Tongue (tissue), 3 donors: Measurements from ENCODE around the gene STX12. TPM values are rescaled to one million over a fixed set of nuclear protein-coding genes. Genes with fewer than 3 reads are reported as not detected.
"Not testable (repeated sequence)": the region's sequence is repeated elsewhere in the genome, so short reads cannot be mapped to it uniquely, and the experiment has no call there.

Experiments used
- DNase-seq: peaks from one replicate; pipeline ENCODE4 v3.0.0-alpha.2; 2015
- small RNA-seq: library from RNA; depleted of rRNA; stranded (forward); fragments of <200 nt; gene quantifications from one replicate; pipeline ENCODE3, GENCODE V24; 2014; ENCODE audit warnings: low replicate concordance
- total RNA-seq: library from RNA; depleted of rRNA; stranded (reverse); fragments of >200 nt; gene quantifications from one replicate; pipeline ENCODE4 v1.2.3, GENCODE V29; 2014

The STX12 gene
- total RNA-seq, 1 donor from 2014 or later: 45.0 TPM

- DNase-seq: no peak
Observed at GRCh38 chr1:27868932-27869718, 96.1 kb downstream of the STX12 start.

- DNase-seq: no peak
Observed at GRCh38 chr1:27869719-27870085, 96.7 kb downstream of the STX12 start.

DNA sequence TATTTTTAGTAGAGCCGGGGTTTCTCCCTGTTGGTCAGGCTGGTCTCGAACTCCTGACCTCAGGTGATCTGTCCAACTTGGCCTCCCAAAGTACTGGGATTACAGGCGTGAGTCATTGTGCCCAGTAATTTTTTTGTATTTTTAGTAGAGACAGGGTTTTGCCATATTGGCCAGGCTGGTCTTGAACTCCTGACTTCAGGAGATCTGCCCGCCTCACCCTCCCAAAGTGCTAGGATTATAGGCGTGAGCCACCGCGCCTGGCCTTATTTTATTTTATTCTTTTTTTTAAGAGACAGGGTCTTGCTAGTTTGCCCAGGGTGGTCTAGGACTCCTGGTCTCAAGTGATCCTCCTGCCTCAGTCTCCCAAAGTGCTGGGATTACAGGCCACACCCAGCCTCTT, 98.1 kb downstream of the STX12 start:
- DNase-seq: not testable (repeated sequence)

DNA sequence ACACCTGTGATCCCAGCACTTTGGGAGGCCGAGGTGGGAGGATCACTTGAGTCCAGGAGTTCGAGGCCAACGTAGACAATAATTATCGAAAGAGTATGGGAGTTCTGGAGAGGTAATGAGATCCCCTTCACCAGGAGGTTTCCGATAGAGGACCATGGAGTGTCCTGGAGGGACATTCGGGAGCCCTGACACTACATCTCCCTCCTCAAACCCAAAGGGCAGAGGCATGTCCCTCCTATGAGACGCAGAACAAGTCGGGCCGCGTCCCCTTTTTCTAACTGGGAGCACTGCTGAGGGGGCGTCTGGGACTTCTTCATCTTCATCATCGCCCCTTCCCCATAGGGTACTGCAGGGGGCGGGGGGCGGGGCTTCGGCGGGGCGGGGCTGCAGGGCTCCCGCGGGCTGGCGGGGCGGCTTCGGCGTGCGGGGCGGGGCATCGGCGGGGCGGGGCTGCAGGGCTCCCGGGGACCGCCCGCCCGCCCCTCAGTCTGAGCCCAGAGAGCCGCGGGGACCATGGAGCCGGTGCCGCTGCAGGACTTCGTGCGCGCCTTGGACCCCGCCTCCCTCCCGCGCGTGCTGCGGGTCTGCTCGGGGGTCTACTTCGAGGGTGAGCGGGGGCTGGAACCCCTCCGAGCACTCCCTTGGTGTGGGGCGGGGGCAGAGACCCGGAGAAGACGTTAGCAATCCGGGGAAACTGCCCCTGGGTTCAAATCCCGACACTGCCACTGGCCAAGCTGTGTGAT, 99.2 kb downstream of the STX12 start, which contains the start of gene THEMIS2:
TSS of gene THEMIS2 (plus strand) at position 486 of the 743 bp plus-strand sequence. CDS start at position 514, 28 bp downstream.
- peak; percentile 56 for DNase-seq

- DNase-seq: no peak
Observed at GRCh38 chr1:27872802-27873551, 100.0 kb downstream of the STX12 start.

GRCh38 chr1:27873671-27874384, 100.8 kb downstream of the STX12 start:
- DNase-seq: no peak

Small RNAs within 50 kb of the gene (small RNA-seq; reads per million reads assigned to genes)
- gene AL020997.2 (0.05 reads per million), gene RNU6-1245P (not detected), gene SCARNA1 (8.6 reads per million, percentile 93 among the genes with 10 or more reads in this experiment)

Other genes with a start within 250 kb of the STX12 start
- gene AHDC1, start 169.1 kb upstream of the STX12 start, total RNA-seq: 50.8 TPM
- 6.6 TPM for gene FGR, start 138.0 kb upstream of the STX12 start, total RNA-seq
- gene IFI6, start 101.0 kb upstream of the STX12 start, total RNA-seq: 30.4 TPM
- 18.1 TPM for gene FAM76A, start 47.3 kb upstream of the STX12 start, total RNA-seq
- 32.9 TPM for gene PPP1R8, start 57.6 kb downstream of the STX12 start, total RNA-seq
- gene THEMIS2, start 99.3 kb downstream of the STX12 start, total RNA-seq: 8.0 TPM
- 44.4 TPM for gene RPA2, start 141.4 kb downstream of the STX12 start, total RNA-seq
- 2.7 TPM for gene SMPDL3B, start 161.8 kb downstream of the STX12 start, total RNA-seq
- 6.9 TPM for gene XKR8, start 186.8 kb downstream of the STX12 start, total RNA-seq